GM21367 (cell line): ENCODE measurements around the gene ANO9.

ENCODE experiments used
- ATAC-seq: cut with Tn5 transposase; IDR thresholded peaks from one replicate; pipeline ENCODE4 v1.9.1; 2021; ENCODE audit not compliant: unreplicated experiment

ANO9 gene

DNA sequence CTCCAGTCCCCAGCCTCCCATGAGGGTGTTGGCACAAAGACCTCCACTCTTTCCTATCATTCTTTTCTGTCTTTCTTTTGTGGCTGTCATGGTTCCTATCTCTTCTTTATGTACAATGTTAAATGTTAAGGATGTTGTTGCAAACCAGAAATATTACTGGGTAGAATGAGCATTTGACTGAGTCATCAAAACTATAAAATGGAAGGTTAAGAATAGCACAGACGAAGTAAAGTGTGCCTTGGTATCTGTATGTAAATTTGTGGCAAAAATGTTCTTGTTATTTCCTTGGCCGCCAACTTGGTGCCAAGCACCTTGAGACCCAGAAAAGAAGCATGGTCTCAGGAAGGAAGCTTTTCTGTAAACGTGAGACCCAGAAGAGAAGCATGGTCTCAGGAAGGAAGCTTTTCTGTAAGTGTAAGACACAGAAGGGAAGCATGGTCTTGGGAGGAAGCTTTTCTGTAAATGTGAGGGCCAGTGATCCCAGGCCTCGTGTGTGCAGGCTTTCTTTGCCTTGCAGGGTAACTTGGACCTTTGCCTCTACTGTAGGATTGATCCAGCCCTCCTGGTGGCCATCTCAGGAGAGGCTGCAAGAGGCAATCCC lies 54.5 kb downstream of the ANO9 start:
- no peak for ATAC-seq

DNA sequence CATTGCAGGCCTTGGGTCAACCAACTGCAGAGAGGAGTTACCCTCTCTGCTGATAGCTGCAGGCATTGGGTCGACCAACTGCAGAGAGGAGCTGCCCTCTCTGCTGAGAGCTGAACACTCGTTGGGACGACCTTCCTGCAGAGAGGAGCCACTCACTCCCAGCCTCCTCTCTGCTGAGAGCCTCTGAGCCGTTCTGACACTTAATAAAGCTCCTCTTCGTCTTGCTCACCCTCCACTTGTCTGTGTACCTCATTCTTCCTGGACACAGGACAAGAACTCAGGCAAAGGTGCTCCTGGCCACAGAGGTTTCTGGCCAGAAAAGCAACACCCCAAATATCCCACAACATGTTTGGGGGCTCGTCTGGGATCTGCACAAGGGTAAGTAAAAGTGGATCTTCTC lies 55.3 kb downstream of the ANO9 start:
- ATAC-seq: no peak

DNA sequence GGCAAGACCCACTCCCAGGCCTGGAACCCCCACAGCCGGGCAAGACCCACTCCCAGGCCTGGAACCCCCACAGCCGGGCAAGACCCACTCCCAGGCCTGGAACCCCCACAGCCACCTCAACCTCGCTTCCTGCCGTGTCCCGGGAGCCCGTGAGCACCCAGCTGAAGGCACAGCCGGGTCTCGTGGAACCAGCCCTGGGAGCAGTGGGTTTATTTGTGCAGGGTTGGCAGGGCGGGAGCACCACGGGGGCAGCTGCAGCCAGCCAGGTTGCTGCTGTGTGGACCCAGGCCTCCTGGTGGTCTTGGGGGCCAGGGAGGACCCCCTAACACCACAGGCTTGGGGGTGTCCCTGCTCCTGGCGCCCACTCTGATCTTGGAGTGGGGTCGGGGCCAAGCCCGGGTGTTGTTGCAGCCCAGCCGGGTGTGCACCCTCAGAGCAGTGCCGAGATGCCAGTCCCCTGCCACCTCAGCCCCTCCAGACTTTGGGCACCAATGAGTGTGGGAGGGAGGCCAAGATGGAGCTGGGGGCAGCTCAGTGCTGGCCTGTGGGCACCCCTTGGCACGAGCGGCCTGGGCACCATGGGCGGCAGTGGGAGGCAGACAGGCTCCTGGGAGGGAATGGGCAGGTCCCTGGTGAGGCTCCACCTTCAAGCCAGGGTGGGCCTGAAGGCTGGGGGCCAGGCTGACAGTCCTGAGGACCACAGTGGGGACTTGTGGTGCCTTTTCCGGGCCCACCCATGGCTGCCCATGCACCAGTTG lies 56.0 kb downstream of the ANO9 start:
- no peak for ATAC-seq

DNA sequence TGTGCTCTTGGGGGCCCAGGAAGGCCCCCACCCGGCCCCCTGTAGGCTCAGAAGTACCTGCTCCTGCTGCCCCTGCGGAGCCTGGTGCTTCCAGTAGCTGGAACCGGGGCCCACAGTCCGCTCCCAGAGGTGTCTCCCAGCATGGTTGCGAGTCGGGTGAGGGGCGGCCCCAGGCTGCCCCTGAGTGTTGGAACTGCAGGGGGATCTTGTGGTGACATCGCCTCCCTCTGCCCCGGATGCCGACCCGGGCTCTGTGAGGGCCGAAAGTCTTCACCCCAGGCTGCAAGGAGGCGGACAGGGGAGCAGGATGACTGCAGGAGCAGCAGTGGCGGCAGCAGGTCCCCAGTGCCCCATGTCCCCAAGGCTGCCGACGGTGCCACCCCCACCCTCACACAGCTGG lies 57.3 kb downstream of the ANO9 start:
- ATAC-seq: no peak

DNA sequence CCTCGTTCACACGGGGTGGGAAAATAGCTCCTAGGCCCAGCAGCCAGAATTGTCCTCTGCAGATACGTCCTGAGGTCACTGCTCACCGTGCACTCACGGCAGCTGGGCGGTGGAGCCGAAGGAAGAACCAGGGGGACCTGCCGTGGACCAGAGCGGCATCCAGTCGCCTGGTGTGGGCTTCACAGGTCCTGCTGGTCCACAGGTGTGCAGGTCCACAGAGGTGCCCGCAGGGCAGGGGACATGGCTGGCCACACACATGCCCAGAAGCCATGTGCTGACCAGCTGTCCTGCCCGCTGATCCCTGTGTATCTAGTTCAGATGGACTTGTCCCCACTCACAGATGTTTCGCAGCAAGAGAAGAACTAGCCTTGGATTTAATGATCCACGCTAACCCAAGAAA lies 58.4 kb downstream of the ANO9 start:
- ATAC-seq: no peak

DNA sequence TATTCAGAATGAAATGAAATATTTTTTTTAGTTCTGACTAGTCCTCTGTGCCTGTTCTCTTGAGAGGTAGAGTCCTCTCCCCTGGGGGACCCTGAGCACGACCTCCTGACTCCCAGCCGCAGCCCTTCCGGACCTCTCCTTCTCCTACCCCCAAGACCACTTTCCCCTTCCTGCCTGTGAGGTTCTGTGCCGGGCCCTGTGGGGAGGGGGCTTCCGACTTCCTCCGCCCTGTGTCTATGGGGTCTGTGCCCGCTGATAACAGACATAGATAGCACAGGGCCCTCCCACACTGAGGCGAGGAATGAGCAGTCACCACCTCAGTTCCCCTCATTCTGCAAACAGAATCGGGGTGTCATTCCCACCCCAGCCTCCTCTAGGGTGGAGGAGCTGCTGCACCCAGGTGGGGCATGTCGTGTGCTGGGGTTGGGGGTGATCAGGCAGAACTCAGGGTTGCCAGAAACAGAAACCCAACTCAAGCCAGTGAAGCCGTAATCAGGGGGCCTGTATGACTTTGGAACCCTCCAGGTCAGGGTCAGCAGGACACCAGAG lies 59.7 kb downstream of the ANO9 start:
- no peak for ATAC-seq

DNA sequence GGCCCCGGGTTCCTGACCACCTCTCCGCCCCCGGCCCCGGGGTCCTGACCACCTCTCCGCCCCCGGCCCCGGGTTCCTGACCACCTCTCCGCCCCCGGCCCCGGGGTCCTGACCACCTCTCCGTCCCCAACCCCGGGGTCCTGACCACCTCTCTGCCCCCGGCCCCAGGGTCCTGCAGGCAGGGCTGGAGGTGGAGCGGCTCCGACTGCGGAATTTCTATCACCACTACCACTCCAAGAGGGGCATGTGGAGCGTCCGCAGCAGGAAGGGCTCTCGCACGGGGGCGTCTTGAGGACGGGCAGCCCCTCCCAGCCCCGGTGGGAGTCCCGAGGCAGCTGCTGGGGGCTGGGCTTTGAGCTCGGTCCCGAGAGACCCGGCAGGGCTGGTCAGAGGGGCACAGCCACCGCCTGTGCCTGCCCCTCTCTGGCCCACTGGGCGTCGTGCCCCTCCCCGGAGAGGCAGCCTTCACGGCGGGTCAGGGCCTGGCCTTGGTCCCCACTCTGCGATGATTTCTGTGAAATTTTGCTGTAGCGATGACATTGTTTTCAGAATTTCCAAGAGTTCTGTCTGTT lies 60.2 kb downstream of the ANO9 start:
- ATAC-seq: no peak

DNA sequence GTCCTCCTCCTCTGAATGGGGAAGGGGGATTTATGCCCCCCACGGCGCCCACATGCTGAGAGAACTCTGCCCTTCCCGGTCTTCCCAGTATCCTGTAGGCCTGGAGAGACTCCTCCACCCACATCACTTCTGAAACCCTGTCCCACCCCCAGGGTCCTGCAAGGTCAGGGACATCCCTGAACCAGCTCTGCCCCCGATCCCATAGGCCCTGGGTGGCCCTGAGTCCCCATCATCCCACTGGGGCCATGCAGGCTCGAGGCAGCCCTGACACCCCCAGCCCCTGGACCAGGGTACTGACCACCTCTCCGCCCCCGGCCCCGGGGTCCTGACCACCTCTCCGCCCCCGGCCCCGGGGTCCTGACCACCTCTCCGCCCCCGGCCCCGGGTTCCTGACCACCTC lies 60.8 kb downstream of the ANO9 start:
- no peak for ATAC-seq

DNA sequence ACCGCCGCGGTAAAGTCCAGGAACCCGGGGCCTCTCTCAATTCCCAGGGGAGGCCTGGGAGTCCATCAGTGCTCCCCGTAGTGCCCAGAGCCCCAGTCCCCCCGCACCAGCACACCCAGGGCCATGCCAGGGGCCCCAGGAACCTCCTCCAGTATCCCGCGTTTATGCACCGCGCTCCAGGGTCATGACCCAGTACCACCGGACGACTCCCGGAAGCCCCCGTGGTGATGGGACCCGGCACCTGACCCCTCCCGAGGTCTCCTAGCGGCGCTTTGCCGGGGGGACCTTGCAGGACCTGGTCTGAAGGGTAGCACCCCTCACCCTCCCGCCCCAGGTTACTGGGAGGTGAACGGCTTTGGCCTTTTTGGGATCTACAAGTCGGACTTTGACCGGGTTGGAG lies 61.3 kb downstream of the ANO9 start:
- no peak for ATAC-seq

DNA sequence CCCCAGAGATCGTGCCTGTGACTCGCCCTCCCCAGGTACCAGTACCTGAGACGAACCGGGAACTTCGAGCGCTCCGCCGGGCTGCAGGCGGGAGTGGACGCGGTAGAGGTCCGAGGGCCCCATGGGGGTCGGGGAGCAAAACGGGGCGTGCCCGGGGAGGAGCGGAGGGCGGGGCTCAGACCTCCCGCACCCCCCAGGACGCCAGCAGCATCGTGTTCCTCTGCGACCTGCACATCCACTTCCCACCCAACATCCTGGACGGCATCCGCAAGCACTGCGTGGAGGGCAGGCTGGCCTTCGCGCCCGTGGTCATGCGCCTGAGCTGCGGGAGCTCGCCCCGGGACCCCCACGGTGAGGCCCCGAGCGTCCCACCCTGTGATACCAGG lies 61.7 kb downstream of the ANO9 start:
- no peak for ATAC-seq

DNA sequence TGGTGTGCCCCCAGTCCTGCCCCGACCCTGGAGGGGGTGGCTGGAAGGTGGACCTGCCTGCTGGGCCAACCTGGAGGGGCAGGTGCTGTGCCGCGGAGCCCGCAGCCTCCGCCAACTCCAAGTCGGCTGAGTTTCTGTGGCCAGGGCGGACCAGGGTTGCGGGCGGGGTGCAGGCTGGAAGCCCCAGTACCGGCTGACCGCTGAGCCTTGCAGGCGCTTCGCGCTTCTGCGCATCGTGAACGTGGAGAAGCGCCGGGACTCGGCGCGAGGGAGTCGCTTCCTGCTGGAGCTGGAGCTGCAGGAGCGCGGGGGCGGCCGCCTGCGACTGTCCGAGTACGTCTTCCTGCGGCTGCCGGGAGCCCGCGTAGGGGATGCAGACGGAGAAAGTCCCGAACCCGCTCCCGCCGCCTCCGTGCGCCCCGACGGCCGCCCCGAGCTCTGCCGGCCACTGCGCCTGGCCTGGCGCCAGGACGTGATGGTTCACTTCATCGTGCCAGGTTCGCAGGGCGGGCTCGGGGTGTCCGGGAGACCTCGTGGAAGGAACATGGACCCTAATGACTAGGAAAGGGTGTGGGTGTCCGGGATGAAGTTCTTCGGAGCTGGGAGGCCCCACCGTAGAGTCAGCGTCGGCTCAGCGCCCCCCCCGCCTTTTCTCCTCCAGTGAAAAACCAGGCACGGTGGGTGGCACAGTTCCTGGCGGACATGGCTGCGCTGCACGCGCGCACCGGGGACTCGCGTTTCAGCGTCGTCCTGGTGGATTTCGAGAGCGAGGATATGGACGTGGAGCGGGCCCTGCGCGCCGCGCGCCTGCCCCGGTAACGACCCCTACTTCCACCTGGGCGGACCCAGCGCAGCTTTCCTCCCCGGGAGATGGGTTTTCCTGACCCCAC lies 62.4 kb downstream of the ANO9 start:
- no peak for ATAC-seq

DNA sequence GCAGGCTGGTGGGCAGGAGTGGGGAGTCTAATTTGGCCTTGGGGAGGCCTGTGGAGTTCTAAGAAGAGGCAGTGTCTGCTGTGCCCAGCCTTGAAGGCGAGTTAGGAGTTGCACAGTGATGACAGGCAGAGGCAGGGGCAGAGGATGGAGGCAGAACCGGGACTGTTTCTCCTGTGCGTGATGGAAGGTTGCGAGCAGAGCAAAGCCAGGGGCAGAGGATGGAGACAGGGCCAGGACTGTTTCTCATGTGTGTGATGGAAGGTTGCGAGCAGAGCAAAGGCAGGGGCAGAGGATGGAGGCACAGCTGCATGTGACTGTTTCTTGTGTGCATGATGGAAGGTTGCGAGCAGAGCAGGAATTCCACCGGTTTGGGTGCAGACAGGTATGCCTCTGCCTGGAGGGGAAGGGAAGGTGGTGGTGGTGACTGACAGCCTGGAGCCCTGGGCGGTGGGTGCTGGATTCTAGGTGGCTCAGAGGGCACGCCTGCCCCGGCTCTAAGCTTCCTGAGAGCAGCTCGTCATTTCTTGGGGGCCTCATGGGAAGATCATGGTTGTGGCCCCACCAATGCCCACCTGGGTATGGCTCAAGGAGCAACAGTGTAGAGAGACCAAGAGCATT lies 63.8 kb downstream of the ANO9 start:
- no peak for ATAC-seq

DNA sequence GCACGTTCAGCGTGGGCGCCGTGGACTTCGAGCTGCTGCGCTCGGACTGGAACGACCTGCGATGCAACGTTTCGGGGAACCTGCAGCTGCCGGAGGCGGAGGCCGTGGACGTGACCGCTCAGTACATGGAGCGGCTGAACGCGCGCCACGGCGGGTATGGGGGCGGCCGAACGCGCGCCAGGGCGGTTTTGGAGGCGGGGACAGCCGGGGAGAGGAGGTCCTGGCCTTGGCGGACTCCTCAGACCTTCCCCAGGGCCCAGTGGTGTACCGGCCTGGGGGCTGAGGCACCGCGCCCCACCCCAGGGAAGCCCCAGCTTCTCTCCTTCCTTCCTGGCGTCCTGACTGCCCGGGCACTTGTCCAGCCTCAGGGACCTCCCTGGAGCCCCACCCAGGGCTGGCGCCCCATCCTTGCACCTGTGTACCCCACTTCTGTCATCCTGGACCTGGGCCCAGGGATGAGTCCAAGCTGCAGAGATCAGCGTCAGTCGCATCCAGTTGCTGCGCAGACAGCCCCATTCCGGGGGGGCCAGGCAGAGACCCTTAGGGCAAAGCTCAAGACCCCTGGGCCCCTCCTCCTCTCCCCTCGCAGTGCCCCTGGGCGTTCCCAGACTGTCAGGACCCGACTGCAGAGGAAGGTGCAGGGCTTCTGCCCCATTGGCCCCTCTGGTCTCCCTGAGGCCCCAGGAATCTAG lies 64.5 kb downstream of the ANO9 start:
- no peak for ATAC-seq

DNA sequence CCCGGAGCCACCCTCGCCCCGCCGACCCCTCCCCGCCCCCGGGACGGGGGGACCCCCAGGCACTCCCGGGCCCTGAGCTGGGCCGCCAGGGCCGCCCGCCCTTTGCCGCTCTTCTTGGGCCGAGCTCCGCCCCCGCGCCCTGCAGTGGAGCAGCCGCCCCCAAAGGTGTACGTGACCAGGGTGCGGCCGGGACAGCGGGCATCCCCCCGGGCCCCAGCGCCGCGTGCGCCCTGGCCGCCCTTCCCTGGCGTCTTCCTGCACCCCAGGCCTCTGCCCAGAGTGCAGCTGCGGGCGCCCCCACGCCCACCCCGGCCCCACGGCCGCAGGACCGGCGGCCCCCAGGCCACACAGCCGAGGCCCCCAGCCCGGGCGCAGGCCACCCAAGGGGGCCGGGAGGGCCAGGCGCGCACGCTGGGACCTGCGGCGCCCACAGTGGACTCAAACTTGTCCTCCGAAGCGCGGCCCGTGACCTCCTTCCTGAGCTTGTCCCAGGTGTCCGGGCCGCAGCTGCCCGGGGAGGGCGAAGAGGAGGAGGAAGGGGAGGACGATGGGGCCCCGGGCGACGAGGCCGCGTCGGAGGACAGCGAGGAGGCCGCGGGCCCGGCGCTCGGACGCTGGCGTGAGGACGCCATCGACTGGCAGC lies 65.2 kb downstream of the ANO9 start:
- ATAC-seq: no peak

DNA sequence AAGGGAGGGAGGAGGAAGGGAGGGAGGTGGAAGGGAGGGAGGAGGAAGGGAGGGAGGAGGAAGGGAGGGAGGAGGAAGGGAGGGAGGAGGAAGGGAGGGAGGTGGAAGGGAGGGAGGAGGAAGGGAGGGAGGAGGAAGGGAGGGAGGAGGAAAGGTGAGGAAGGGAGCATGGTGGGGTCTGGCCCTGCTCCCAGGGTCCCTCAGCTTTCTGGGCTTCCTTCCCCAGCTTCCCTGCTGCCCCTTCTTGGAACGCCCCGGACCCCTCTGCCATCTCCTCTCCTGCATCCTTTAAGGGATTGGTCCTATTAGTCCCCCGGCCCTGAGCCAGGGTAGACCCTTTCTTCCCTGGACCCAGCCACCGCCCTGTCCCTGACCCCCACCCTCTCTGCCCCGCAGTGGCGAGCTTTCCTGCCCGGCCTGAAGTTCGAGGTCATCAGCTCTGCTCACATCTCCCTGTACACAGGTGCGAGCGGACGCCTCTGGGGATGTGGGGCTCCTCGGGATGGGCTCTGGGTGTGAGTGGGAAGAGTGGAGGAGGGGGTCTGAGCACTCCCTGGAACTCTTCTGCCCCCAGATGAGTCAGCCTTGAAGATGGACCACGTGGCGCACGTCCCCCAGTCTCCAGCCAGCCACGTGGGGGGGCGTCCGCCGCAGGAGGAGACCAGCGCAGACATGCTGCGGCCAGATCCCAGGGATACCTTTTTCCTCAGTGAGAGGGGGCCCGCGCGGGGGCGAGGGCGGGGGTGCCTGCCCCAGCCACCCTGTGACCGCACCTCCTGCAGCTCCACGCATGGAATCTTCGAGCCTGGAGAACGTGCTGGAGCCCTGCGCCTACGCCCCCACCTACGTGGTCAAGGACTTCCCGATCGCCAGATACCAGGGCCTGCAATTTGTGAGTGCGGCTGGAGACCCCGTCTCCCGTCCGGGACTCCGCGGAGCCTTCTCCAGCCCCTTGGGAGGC lies 66.5 kb downstream of the ANO9 start:
- ATAC-seq: no peak

DNA sequence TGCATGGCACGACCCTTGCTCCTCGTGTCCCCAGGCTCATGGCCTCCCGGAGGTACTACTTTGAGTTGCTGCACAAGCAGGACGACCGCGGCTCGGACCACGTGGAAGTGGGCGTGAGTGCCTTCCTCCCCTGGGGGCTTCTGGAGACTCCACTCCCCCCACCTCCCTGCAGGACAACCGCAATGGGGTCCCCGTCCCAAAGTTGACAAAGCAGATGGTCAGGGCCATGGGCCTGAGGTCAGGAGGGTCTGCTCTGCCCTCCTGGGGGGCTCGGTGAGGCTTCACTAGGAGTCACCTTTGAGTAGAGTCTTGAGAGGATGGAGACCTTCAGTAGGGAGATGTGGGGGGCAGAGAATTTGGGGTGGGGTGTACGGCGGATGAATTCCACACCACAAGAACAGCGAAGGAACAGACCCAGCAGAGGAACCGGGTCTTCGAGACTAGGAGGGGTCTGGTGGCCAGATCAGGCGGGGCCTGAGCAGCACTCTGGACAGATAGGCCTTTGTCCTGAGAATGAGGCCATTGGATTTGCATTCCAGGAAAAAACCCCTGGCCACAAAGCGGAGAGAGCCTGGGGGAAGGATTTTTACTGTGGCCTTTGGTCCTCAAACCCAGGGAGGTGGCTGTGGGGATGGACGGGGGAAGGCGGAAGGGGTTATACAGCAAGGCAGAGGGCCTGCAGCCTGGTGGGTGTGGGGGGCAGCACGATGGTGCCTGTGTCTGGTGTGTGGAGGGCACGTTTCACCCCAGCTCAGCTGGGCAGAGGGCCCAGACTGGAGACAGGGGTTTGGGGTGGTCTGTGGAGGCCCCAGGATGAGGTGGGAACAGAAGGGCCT lies 67.9 kb downstream of the ANO9 start:
- ATAC-seq: no peak

DNA sequence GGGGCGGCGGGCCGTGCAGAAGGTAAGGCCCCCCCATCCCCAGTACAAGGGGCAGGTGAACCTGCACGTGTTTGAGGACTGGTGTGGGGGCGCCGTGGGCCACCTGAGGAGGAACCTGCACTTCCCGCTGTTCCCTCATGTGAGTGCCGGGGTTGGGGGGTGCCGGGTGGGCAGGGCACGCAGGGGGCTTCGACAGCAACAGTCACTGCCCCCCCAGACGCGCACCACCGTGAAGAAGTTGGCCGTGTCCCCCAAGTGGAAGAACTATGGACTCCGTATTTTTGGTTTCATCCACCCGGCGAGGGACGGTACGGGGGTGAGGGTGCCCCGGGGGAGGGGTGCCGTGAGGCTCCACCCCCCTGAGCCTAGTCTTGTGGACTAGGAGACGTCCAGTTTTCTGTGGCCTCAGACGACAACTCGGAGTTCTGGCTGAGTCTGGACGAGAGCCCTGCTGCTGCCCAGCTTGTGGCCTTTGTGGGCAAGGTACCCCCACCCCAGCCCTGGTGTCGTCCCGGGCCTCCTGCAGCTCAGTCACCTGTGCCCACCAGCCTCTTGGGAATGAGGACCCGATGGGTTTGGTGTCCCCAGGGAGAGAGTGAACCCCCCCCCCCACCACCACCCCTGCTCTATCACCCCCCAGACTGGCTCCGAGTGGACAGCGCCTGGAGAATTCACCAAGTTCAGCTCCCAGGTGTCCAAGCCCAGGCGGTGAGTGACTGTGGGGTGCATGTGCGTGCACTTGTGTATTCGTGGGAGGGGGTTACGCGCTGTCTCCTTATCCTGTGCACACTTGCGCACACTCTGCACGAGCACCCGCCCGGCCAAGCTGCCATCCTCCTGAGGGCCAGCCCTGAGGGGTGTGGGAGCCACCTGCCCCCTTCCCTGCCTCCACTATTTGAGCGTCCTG lies 68.7 kb downstream of the ANO9 start:
- ATAC-seq: no peak
